NCI-H345 treated with DMSO at 0.1 percent for 48 hours (cell line): ENCODE data around the gene HS2ST1.

Experiments
- DNase-seq: peaks from one replicate; lab custom pipeline; 2025; ENCODE audit not compliant: unreplicated experiment; lab: John Stamatoyannopoulos, UW

The HS2ST1 gene

GRCh38 chr1:87132284-87132870 is 217.9 kb downstream of the HS2ST1 start:
- DNase-seq, result no peak

GRCh38 chr1:87134061-87134460 is 219.6 kb downstream of the HS2ST1 start:
- no peak for DNase-seq

- no peak for DNase-seq
These were observed 220.3 kb downstream of the HS2ST1 start for GRCh38 chr1:87134625-87135328.

GRCh38 chr1:87135329-87135712 is 220.9 kb downstream of the HS2ST1 start:
- no peak for DNase-seq

DNA sequence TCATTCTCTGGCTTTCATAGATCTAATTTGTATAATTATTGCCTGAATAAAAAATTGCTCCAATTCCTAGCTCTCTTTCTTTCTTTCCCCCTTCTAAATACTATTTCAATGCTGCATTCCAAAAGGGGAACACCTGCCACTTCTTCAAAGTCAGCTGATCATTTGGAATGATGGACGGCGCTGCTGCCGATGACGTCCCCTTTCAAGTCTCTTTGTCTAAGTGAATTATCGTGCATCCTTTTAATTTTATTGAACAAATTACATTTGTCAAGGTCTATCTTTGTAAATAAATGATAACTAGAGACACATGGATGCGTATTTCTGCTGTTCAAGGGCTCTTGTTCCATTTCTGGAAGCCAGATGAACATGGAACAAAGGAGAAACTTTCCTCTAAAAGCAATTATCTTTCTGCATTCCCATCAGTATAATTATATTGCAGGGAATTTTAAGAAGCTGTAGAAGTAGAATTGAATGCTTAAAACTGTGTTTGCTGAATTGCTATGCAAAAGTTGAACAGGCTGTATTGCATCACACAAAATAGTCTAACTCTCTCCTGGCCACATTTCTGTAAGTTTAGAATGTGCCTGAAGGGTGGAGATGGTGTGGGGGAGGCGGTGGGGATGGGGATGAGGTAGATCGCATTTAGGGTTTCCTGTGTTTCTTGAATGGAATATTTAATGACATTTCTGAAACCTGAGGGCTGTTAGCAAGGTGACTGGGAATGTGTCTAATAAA is 222.3 kb downstream of the HS2ST1 start:
- DNase-seq, result no peak

DNA sequence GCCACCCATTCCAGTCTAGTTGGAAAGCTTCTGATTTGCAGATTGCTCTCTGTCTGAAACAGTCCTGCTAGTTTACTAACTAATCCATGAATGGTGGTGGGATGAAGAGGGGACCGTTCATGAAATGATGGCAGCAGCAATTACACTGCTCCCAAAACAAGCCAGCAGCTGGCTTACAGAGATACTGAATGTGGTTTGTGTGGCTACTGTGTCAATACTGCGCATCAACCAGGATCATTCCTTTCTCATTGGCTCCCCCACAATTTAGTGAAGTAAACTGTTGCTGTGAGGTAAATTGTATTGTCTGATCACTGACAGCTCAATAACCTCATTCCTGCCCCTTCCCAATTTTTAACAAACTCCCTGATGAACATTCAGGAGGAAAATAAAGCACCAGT is 222.9 kb downstream of the HS2ST1 start:
- DNase-seq, result no peak

GRCh38 chr1:87140831-87141540 is 226.6 kb downstream of the HS2ST1 start:
- no peak for DNase-seq

DNA sequence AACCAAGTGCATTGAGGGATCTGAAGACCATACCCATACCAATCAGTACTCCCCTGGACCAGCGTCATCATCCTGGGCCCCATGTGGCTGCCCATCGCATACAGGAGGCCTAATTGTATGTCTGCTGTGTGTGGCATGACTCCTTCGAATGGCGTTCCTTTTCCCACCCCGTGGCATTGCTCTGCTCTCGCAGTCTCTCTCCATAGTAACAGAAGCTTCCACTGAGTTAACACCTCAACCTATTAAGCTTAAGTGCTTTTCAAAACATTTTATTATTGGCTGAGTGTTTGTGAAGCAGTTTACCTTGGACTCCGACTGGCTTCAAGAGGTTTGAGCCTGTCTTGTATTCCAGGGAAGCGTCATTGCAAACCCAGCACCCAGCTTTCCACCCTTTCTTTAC is 227.1 kb downstream of the HS2ST1 start:
- peak; percentile 78 for DNase-seq

DNA sequence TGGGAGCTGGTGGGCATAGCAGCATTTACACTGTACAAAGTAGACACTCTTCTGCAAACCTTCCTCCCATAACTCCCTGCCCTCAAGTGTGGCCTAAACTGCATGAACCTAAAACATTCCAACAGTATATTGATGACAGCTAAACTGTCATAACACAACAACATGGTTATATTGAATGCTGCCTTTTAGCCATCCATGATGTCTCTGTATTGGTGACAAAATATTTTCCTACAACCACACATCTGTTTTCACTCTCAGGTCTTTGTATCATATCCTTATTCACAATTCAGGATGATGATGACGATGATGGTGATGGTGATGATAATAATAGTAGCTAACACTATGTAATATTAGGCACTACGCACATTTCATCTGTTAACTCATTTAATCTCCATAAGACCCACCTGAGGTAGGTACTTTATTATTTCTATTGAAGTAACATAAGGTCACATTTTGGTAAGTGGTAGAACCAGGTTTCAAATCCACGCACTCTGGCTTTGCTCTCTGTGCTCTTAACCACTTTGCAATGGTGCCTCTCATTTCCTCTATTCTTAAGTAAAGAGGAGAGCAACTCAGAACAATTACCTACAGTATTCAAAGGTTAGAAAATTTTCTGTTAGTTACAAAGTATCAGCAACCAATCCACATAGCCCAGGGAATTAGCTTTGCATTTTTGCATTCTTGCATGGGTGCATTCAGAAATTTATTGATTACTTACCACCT is 229.1 kb downstream of the HS2ST1 start:
- DNase-seq, result no peak

GRCh38 chr1:87144316-87144895 is 230.0 kb downstream of the HS2ST1 start:
- DNase-seq, result no peak

GRCh38 chr1:87144981-87145380 is 230.5 kb downstream of the HS2ST1 start:
- no peak for DNase-seq

DNA sequence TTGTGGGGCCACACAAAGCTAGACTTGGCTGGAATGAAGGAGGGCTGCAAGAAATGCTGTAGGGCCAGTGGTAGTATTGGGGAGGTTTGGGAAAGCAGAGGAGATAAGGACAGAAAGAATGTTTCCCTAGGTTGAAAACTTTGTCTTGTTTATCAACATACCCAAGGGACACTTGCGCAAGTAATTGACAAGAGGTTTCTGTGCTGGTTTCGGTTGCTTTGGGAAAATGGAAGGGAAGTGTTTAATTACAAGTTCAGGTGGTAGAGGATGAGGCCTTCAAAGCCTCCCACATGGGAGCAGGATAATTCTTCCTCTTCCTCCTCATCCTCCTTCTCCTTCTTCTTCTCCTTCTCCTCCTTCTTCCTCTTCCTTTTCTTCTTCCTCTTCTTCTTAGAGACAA is 232.1 kb downstream of the HS2ST1 start:
- no peak for DNase-seq

GRCh38 chr1:87146986-87147385 is 232.6 kb downstream of the HS2ST1 start:
- DNase-seq, result no peak

GRCh38 chr1:87147851-87148250 is 233.4 kb downstream of the HS2ST1 start:
- DNase-seq, result no peak

- no peak for DNase-seq
These were observed 234.2 kb downstream of the HS2ST1 start for GRCh38 chr1:87148661-87149060.

GRCh38 chr1:87149241-87150041 is 235.0 kb downstream of the HS2ST1 start:
- no peak for DNase-seq

GRCh38 chr1:87150143-87150542 is 235.7 kb downstream of the HS2ST1 start:
- no peak for DNase-seq

DNA sequence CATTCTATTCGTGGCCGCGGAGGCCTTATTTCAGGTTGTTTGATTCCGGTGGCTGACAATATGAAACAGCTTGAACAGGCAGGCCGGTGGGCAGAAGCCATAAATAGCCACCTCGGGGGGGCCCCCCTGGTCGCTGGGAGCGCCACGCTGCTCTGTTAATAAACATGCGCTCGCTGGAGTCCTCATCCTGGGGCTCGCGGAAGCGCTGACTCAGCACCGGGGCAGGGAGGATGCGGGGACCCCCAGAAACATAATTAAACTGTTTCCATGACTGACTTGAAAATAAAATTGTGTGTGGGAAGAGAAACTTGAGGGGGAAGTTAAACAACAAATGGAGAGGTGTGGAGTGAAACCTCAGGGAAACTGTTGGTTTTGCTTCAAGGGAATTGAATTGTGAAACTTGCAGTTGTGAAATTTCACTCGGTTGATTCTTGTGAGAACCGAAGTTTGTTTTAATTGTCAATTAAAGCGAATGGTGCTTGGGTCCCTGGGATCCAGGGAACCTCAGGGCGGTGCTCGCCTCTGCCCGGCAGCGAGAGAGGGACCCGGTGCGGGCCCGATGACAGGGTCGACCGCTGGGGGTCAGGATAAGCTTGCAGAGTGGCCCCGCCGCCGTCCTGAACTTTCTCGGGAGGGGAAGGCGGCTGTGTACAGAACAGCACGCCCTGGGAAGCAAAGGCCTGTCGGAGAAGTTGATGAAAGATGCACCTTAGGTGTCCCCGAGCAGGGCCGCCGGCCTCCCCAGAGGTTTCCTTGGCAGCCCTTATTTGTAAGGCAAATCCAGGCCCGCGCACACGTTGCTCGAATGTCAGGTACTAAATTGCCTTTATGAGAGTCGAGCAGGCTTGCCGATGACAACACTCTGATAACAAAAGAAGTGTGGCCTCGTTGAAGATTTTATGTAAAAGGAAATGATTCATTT is 237.3 kb downstream of the HS2ST1 start:
- no peak for DNase-seq

DNA sequence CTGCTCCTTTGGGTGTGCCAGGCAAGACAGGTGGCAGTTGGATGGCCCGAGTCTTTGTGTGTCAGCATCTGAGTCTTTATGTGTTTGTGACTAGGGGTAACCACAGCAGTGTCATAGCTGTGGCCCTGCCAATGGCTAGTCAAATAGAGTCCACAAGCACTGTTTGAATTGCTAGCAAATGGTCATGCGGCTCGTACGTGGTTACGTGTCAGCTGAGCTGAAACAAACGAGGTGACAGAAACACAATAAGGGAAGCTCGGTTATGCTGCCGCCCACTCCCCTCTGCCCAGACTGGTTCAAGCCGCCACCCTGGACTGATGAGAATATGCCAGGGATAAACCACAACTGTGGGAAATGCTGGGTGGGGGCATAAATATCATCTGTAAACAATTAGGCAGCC is 239.9 kb downstream of the HS2ST1 start:
- DNase-seq, result no peak
